ENCODE data around the gene CXCL9.

Gene CXCL9

GRCh38 chr4:75953509-75953908, 53.8 kb downstream of the CXCL9 start:
- DNase-seq: no peak

Data from CD4-positive, alpha-beta T cell treated with Interleukin-12 subunit alpha and Interleukin-12 subunit beta, for 1 hour (primary cell).